NCI-H2107 treated with DMSO at 0.1 percent for 48 hours (cell line): ENCODE data around the gene NALCN.
"Not testable (repeated sequence)": the region's sequence is repeated elsewhere in the genome, so short reads cannot be mapped to it uniquely, and the experiment has no call there.

Source experiments
- DNase-seq: peaks from one replicate; lab custom pipeline; 2025; ENCODE audit not compliant: unreplicated experiment; lab: John Stamatoyannopoulos, UW

Gene NALCN

DNA sequence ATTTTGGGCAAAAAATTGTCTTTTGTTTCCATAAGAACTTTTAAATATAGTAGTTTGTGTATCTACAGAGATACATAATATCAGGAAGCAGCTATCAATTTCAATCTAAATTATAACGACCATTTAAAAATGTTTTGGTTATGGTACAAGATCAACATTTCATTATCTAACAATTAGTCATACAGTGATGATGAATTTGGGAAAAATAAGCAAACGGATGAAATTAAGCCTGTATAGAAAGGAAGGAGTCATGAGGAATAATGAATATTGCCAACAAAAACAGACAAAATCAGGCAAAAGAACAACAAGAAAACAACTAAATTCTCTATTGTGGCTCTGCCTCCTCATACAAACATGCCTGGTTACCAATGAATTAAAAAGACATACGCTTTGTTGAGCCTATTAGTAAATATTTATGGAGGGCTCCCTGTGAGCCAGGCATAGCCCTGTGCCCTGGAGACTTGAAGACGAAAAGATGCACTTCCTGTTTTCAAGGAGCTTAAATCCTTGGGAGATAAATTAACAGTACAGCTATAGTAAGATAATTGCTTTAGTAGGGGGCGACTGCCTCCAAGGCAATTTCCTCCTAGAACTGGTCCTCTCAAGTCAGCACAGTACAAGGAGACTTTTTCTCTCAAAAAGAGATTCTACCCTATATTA lies 73.0 kb downstream of the NALCN start:
- DNase-seq, result no peak

DNA sequence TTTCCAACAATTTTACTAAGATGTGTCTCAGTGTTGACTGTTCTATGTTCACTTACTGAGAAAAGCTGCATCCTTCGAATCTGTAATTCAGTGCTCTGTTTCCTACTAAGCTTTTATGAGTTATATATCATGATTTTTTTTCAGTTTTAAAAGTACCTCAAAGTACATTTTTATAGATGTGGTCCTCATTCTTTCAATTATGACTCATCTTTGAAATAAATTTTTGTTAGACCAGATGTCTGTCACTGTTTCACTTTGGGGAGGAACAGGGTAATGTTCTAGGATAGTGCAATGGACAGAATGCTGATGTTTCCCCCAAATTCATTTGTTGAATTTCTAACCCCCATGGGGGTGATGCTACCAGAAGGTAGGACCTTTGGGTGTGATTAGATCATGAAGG lies 74.8 kb downstream of the NALCN start:
- DNase-seq, result no peak

DNA sequence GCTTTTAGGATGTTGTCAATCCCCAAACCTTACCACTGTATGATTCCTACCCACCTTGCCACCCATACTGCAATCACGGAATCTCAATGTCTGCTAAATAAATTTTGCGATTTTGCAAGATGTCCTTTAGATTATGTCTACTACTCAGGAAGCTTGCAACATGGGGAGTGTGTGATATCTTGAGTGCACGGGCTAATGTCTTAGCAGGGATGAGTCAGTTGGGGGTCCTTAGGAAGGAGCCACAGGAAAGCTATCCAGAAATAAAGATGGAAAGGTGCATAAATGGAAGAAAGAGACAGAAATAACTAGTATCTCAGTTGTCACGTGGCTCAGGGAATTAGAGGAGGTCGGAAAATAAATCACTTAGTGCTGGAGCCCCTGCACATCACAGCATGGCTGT lies 77.1 kb downstream of the NALCN start:
- DNase-seq, result no peak

DNA sequence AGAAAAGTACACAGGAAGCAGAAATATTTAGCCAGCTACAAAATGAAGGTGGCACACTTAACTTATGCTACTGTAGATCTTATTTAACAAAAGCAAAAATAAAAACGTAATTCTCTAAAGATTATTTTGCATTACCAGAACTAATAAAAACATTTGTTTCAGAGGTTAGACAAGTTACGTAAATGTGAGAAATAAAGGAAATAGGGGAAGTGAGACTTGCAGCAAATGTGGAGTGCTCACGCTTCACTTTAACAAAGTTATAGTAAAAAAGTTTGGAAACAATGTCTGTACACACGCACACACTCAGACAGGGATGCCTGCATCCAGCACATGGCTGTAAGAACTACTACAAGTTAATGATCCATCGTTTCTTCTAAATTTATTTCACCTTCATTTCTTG lies 83.7 kb downstream of the NALCN start:
- DNase-seq, result no peak

DNA sequence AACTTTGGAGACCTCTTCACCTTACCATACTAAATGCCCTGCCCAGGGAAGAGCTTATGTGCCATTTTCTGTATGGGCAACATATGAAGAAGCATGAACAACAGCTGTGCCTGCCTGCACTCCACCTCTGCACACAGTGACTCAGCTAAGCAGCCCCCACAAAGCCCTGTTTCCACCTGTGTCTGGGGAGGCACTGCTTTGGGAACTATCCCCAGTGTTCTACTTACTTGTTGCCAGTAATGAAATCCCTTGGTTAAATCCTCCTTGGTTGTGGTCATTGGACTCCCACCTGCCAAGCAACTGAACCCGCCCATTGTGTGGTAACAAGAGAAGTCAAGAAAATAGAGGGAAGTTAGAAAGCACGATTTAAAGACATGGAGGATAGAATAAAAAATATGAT lies 84.6 kb downstream of the NALCN start:
- no peak for DNase-seq

DNA sequence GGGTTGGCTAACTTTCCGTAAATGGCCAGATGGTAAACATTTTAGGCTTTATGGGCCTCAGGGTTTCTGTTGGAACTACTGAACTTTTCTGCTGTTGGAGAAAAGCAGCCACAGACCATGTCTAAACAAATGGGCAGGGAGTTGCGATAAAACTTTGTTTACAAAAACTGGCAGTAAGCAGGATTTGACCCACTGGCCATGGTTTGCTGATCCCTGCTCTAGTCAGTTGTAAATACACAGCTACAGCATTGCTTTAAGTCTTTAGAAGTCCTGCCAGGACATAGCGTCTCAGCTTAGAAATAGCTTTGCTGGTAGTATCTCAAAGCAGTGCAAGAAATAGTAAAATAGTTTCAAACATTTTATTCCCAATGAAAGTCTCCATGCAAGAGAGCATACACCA lies 88.4 kb downstream of the NALCN start:
- DNase-seq, result no peak

DNA sequence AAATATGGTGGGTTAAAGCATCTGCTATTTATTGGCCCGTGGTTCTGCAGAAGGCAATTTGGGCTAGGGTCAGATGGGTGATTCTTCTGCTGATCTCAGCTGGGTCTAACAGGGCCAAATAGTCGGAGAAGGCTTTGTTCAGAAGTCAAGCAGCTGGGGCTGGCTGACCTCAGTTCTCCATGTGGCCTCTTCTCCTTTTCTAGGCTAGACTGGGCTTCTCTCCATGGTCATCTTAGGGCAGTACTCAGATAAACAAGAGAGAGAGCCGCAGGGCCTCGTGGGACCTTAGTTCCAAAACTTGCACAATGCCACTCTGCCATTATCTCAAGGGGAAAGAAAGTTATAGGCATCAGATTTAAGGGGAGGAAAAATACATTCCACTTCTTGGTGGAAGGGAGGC lies 89.6 kb downstream of the NALCN start:
- no peak for DNase-seq

DNA sequence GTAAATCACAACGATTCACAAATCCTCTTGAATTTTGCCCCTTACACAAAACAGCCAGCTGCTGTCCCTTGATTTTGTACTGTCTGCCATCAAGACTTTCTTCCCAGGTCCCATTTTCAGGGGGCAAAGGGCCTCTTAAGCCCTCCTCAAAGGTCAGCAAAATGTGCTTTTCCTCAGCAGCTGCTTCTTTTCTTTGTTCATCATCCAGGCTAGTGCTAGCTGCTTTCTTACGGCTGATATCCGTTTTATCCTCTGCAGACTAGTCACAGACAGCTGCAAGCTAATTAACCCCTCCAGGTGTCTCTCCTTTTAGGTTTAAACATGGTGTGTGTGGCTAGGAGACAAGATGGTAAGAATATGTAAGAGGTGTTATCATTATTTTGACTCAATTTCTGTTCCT lies 90.9 kb downstream of the NALCN start:
- peak; percentile 5 for DNase-seq

DNA sequence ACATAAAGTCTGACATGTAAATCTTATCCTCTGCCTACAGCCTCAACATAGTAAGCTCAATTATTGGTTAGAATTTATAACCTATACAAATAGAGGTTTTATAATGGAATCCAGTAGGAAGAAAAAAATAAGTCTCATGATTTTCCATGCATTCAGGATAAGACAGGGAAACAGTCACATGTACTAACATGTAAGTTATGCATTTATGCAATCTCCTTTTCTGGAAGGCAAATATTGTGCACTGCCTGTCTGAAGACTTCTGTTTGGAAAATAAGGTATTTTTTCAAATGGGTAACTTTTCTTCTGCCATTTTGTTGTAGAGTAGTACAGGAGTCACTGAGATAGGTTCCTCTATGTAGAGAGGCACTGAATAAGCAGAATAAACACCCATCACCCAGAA lies 92.7 kb downstream of the NALCN start:
- no peak for DNase-seq

DNA sequence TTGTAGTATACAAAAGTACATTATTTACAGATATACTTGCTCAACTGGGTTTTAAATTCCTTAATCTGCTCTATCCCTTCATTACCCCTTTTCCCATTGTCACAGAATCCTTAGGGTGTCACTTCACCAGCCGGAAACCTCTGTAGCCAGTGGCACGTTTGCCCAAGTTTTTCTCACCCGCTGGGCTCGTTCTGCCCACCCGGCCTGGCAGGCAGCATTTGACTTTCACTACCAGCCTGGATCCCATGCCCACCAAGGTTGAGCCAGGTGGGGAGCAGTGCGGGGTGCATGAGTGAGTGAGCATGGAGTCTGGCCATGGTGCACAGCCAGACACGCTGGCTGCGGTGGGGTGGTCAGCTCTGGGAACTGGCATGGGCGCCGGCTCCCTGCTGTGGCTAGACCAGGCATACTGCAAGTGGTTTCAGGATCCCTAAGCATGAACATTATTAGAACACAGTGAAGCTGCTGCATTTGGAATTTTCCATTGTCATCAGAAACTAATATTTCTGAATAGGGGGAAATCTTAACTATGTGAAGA lies 98.3 kb downstream of the NALCN start:
- DNase-seq, result no peak

DNA sequence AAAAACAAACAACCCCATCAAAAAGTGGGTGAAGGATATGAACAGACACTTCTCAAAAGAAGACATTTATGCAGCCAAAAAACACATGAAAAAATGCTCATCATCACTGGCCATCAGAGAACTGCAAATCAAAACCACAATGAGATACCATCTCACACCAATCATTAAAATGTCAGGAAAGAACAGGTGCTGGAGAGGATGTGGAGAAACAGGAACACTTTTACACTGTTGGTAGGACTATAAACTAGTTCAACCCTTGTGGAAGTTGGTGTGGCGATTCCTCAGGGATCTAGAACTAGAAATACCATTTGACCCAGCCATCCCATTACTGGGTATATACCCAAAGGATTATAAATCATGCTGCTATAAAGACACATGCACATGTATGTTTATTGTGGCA lies 102.8 kb downstream of the NALCN start:
- DNase-seq, result not testable (repeated sequence)

DNA sequence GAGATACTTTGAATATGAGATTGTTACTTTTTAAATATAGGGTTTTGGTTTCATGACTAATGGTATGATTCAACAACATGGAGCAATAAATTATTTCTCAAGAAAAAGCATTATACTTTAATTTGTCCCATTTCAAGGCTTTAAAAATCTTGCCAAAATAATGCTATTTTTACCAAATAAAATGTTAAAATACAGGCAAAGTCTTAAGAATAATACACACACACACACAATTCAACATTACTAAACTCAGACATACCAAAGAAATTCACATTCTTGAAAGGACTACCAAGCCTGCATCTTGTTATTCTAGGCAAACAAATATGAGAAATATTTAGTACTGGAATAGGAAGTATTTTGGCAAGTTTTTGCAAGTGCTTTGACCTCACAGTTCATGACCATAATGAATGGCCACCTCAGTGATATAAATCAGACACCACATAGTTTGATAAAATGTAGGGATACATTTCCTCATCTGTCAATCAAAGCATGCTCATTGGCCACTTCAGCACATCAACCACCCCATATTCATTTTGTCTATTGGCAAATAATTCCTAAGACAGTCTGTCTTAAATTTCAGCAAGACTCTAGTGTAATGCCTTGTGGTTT lies 107.2 kb downstream of the NALCN start:
- DNase-seq, result no peak

DNA sequence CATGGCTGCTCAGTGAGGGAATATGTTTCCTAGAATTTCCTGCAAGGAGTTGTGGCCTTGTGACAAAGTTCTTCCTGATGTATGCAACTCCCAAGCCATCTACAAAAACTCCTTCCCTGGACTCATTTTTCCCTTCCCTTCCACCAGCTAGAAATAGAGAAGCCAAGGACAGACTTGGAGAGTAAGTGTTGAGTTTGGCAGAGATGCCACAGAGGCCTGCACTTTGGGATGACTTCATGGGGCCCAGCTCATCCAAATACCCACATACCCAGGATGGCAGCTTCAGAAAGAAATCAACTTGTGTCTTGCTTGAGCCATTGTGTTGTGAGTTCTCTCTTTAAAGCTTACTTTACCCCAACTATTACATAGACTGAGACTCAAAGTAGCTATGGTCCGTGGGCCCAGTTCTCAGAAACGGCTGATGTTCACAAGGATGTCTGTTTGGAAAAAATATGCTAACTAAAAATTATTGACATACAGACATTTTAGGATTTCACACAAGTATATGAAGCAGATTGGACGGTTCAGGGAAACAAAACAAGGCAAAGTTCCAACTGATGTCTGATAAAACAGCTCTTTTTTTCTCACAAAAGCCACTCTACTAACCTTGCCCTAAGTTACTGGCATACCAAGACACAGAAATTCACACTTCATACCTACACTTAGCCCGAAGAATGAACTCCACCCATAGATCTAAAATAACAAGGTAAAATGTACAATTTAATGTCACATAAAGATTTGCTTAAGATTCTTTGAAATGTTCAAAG lies 107.9 kb downstream of the NALCN start:
- no peak for DNase-seq

DNA sequence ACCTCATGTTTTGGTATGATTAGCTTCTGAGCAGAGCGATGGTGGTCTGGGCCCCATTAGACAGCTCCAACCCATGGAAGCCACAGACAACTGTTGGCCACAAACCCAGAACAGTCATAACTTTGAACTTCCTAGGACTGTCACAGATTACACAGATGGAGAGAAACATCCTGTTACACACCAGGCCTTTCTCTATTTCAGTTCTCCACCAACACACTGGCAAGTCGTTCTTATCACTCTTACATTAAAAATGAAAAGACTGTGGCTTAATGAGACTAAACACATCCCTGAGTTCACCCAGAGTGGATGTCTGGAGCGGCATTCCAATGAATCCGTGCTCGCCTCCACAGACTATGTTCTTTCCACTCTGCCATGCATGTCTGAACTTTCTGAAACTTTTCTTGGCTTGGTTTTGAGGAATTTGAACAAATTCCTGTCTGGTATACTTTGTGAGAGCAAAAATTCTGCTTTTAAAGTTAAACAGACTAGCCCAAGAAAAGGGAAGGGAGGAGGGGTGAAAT lies 109.1 kb downstream of the NALCN start:
- no peak for DNase-seq

DNA sequence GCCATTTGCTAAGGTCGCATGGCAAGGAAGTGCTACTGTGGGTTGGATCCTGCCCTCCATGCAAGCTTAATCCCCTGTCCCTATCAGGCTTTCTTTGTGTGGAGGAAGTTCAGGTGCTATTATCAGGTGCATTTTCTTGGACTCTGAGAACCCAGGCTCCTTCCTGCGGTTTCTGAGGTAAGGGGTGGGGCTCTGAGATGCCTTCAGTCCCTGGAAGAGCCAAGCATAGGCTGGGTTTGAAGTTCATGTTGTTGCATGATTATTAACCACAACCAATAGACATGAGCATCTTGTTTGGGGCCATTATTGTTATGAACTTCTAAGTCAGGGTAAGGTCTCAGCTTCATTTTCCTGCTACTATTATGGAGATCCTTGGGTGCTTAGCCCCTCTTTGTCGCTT lies 109.5 kb downstream of the NALCN start:
- DNase-seq, result no peak

DNA sequence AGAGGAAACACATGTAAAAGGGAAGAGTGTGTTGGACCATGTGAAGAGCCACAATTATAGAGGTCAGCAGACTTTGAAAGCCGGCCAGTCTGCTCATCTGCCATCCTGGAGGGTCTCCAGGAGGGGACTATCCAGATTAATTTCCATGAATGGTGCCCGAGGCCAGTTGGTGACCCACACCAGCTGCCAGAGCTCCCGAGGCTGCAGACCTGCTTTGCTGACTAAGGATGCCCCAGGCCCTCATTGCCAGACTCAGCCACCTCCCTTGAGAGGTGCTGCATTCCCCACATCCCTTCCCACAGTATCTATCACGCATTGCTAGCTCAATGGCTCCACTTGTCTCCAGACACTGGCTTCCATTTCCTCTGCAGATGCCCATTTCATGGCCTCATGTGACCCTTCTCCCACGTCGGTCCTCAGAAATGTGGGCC lies 110.3 kb downstream of the NALCN start:
- DNase-seq, result no peak

DNA sequence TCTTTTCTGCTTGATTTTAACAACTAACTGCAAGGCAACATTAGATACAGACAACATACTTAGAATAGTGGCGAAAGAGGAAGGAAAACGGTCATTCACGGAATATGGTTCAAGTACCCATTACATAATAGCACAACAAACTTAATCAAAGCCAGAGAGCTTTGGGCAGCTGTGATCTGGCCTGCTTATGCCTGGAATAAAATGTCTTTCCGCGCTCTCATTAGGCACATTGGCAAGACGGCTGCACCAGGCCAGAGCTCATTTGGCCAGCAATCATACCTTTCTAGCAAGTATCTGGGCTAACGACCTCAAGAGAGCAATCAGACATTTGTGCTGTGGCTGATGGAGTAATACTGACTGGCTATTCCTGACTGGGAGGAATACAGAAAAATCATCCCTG lies 112.8 kb downstream of the NALCN start:
- no peak for DNase-seq

DNA sequence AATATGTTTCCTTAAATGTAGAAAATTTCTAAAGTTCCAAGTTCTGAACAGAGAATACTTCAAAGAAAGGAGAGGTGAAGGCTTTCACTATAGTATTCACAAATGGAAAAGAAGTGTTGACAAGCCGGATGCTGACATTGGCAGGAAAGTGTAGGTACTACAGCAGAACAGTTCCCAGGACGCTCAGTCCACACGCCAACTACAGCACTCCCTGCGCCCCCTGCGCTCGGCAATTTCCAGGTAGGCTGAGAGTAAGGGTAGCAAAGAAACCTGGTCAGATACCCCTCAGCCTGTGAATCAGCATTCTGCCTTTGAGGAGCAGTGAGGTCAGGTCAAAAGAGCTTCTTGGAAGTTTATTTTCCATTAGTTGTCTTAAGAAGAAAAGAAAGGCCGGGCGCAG lies 115.3 kb downstream of the NALCN start:
- DNase-seq, result no peak

DNA sequence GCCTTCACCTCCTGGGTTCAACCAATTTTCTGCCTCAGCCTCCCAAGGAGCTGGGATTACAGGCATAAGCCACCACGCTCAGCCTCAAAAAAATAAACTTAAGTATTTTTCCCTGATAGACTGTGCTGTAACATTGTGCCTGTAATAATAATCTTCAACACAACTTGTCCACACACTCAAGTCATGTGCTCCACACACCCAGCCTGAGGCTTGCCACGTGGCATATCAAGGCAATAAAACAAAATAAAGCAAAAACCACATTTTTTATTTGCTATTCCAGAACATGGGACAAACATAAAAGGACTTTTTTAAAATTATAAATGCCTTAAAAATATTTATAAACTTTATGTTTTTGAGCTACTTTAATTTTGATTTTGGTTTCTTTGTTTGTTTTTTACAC lies 115.8 kb downstream of the NALCN start:
- DNase-seq, result no peak

DNA sequence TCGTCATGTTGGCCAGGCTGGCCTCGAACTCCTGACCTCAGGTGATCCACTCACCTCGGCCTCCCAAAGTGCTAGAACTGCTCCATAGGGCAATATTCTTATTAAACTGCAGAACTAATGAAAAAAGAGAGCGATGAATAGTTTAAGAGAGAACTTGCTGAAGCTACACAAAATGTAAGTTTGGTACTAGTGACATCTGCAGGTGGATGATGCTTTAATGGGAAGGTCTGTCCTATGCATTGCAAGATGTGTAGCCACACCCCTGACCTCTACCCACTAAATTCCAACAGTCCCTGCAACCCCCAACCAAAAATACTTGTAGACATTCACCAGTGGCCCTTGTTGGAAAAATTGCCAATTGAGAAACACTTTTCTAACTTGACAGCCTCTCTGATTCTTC lies 117.8 kb downstream of the NALCN start:
- DNase-seq, result no peak

DNA sequence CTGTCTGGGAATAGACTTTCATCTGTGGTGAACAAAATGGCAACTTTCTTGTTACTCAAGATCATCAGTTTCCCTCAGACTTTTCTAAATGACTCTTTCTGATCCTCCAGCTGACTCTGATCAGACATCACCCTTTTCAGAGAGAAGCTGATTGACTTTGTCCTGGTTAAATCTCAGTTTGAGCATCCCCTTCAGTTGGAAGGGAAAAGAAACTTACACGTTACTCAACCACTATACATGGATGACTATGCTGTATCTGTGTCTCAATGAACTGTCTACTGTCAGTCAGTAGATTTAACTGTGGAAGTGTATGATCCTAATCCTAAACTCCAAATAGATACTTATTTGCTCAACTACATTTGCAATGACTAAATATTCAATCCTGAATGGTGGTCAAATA lies 118.5 kb downstream of the NALCN start:
- no peak for DNase-seq

DNA sequence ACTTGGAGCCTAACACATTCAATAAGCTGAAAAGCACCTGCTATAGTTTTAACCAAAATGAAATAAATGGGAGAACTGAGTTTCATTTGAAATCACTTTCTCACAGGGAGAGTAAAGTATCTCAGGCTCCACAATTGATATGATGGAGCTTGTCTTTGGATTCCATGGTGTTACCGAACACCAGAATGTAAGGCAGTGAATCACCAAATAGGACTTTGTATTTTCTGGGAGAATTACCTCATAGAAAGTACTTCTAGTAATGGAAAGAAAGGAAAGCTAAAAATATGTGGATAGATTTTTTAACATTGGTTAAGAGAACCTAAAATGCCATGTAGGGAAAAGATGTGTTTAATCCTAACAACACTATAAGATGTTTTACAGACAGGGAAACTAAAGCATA lies 123.6 kb downstream of the NALCN start:
- no peak for DNase-seq
